BLaER1 (cell line): ENCODE data around the gene RC3H1.
"Not testable (repeated sequence)": the region's sequence is repeated elsewhere in the genome, so short reads cannot be mapped to it uniquely, and the experiment has no call there.

ENCODE experiments used
- H3K27ac ChIP-seq: shearing (Covaris generic); formaldehyde crosslinking; 2 replicates; pipeline ENCODE4 v1.8.1; 2022
- H3K27me3 ChIP-seq: shearing (Covaris generic); formaldehyde crosslinking; 2 replicates; pipeline ENCODE4 v1.8.1; 2022
- H3K36me3 ChIP-seq: shearing (Covaris generic); formaldehyde crosslinking; 2 replicates; pipeline ENCODE4 v1.8.1; 2022
- H3K4me1 ChIP-seq: shearing (Covaris generic); formaldehyde crosslinking; 2 replicates; pipeline ENCODE4 v1.8.1; 2022
- H3K4me2 ChIP-seq: shearing (Covaris generic); formaldehyde crosslinking; 2 replicates; pipeline ENCODE4 v1.8.1; 2022
- H3K4me3 ChIP-seq: shearing (Covaris generic); formaldehyde crosslinking; 2 replicates; pipeline ENCODE4 v1.8.1; 2022
- H3K9ac ChIP-seq: shearing (Covaris generic); formaldehyde crosslinking; 2 replicates; pipeline ENCODE4 v1.8.1; 2022
- H3K9me3 ChIP-seq: shearing (Covaris generic); formaldehyde crosslinking; 2 replicates; pipeline ENCODE4 v1.8.1; 2022
- H4K20me1 ChIP-seq: shearing (Covaris generic); formaldehyde crosslinking; 2 replicates; pipeline ENCODE4 v1.8.1; 2022
- Cebpa-rat ChIP-seq: shearing (Covaris generic); IDR thresholded peaks from 2 replicates; pipeline ENCODE4 v1.8.1; 2022

The RC3H1 gene

DNA sequence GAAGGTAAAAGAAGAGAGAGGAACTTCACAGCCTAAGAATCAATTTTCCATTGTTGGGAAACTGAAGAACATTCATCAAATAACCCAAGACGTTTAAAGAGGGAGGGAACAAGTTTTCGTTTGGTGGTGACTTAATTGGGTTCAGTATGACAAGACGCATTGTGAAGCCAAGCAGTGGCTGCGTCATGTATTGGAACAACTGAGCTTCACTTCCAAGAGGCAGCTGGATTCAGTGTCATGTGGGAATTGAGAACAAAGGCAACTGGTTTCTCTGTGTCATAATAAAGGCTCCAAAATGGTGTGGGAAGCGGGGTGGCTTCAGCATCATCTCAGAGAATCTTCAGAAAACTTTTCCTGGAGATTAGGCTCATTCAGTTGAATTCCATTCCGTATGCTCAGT lies 29.8 kb upstream of the RC3H1 start:
- Histone ChIP-seq H3K4me2 (no peak overlapping the region), H4K20me1 (no peaks in the 10 kb centered on the region), H3K4me3 (no peak overlapping the region), H3K9me3 (peaks cover 20% of the 10 kb centered on the region), H3K27ac (no peak overlapping the region), H3K36me3 (no peaks in the 10 kb centered on the region), H3K4me1 (no peaks in the 10 kb centered on the region), H3K9ac (no peak overlapping the region), H3K27me3 (no peaks in the 10 kb centered on the region)
- TF ChIP-seq Cebpa-rat: no peak

DNA sequence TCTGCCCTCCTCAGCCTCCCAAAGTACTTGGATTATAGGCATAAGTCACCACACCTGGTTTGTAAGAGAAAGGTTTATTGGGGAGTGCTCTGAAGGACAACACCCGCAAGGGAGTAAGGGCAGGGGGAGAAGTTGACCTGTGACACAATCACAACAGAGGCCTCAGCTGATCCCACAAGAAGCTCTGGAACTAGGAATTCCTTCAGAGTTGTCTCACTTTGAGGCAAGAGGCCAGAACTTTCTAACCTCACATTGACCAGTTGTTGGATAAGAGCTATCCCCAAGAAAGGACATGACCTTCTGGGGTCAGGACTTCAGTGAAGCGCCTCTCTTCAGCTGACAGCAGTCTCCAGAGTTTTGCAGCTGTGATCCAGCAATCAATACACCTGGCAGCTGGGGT lies 27.4 kb upstream of the RC3H1 start:
- H3K9ac ChIP-seq: no peak overlapping the region
- H3K27ac ChIP-seq: no peak overlapping the region
- H3K27me3 ChIP-seq: no peaks in the 10 kb centered on the region
- H3K9me3 ChIP-seq: no peaks in the 10 kb centered on the region
- H3K4me3 ChIP-seq: no peak overlapping the region
- no peak for TF ChIP-seq Cebpa-rat
- no peak overlapping the region for H3K4me2 ChIP-seq
- no peaks in the 10 kb centered on the region for H4K20me1 ChIP-seq
- H3K36me3 ChIP-seq: no peaks in the 10 kb centered on the region
- H3K4me1 ChIP-seq: no peaks in the 10 kb centered on the region

DNA sequence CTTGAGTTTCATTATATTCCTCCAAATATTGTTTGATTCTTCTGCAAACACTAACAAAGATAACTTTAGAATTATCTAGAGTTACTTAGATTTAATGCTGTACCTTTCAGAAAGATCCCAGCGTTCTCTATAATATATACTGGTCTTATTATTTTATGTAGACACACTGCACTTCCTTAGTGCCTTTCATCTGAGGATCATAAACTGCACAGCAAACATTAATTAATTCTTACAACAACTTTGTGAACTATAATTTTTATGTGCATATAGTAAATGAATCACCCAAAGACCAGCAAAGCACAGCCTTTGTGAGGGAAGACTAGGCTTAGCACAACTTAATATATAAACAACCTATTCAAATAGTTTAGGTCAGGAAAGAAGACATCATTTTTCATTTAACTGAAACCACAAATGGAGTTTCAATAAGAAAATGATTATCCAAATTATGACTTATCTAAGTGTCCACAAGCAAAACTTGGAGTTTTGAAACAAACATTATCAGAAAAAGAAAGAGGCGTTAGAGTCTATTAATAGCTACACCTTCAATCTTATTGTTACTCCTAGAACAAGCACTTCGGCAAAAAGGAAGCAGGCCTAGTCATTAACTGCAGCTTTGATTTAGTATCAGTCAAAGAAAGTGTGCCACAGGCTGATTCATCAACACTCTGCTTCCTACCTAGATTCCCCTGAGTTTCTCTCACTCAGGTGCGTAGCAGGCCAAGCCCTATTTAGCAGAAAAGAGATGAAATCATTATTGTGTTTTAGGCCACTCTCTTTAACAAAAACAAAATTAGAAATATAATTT lies 22.5 kb upstream of the RC3H1 start:
- no peak for TF ChIP-seq Cebpa-rat
- no peaks in the 10 kb centered on the region for H3K9me3 ChIP-seq
- H3K4me3 ChIP-seq: no peak overlapping the region
- no peak overlapping the region for H3K27ac ChIP-seq
- no peaks in the 10 kb centered on the region for H3K36me3 ChIP-seq
- H3K27me3 ChIP-seq: no peaks in the 10 kb centered on the region
- no peak overlapping the region for H3K9ac ChIP-seq
- no peak overlapping the region for H3K4me2 ChIP-seq
- H3K4me1 ChIP-seq: no peaks in the 10 kb centered on the region
- no peaks in the 10 kb centered on the region for H4K20me1 ChIP-seq

DNA sequence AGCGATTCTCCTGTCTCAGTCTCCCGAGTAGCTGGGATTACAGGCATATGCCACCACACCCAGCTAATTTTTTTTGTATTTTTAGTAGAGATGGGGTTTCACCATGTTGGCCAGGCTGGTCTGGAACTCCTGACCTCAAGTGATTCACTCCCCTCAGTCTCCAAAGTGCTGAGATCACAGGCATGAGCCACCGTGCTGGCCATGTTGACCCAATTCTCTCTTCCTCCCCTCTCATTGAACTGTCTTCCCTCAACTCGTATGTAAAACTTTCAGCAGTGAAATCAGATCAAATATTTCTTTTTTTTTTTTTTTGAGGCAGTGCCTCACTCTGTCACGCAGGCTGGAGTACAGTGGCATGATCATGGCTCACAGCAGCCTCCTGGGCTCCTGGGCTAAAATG lies 20.4 kb upstream of the RC3H1 start:
- not testable (repeated sequence) for H3K36me3 ChIP-seq, H3K4me1 ChIP-seq, H3K27me3 ChIP-seq, H3K9ac ChIP-seq, H3K4me3 ChIP-seq, H3K27ac ChIP-seq, H3K4me2 ChIP-seq, H4K20me1 ChIP-seq, H3K9me3 ChIP-seq

DNA sequence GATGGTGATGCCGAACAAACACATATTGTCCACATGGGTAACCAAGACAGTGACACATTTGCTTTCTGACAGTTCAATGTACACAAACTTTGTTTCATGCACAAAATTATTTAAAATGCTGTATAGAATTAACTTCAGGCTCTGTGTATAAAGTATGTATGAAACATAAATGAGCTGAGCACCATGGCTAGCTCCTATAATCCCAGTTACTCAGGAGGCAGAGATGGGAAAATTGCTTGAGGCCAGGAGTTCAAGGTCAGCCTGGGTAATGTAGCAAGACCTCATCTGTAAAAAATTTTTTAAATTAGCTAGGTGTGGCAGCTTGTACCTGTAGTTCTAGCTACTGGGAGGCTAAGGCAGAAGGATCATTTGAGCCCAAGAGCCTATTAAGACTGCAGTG lies 19.2 kb upstream of the RC3H1 start:
- no peak for TF ChIP-seq Cebpa-rat
- Histone ChIP-seq H3K4me2 (no peak overlapping the region), H3K4me3 (no peak overlapping the region), H3K4me1 (no peaks in the 10 kb centered on the region), H3K27ac (no peak overlapping the region), H4K20me1 (no peaks in the 10 kb centered on the region), H3K9me3 (no peaks in the 10 kb centered on the region), H3K27me3 (no peaks in the 10 kb centered on the region), H3K36me3 (no peaks in the 10 kb centered on the region), H3K9ac (no peak overlapping the region)

DNA sequence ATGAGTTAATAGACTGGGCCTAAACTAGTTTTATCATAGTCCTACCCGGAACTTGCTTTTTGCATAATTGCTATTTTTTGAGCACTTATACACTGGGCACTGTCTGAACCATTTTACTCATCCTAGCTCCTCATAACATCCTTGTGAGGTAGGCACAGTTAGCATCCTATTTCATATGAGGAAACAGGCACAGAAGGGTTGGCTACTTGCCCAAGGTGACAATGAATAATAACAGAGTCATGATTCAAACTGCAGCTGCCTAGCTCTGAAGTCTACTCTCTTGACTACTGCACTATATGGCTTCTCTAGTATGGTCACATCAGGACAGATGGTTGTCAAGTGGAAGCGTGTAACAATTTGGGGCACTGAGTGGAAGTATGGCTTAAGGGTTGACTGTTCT lies 18.2 kb upstream of the RC3H1 start:
- Histone ChIP-seq H3K9me3 (no peaks in the 10 kb centered on the region), H3K4me3 (no peak overlapping the region), H3K36me3 (no peaks in the 10 kb centered on the region), H3K27ac (no peak overlapping the region), H3K27me3 (no peaks in the 10 kb centered on the region), H3K4me1 (no peaks in the 10 kb centered on the region), H4K20me1 (no peaks in the 10 kb centered on the region), H3K9ac (no peak overlapping the region), H3K4me2 (no peak overlapping the region)
- TF ChIP-seq Cebpa-rat: no peak

DNA sequence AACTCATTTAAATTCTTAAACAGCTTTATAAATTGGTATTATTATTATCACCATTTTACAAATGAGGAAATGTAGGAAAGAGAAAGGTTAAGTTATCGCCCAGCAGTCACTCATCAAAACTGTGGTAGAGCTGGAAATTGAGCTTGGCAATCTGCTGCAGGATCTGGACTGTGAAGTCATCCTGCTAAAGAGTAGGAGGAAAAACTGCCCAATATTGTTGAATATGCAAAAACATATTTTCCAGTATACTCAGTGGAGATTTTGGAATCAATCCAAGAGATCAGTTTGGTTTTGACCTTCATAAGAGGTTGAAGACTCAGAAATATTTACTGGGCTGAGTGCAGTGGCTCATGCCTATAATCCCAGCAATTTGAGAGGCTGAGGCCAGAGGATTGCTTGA lies 16.9 kb upstream of the RC3H1 start:
- Histone ChIP-seq H3K9ac (no peak overlapping the region), H3K4me2 (no peak overlapping the region), H3K27me3 (no peaks in the 10 kb centered on the region), H3K4me3 (no peak overlapping the region), H3K9me3 (no peaks in the 10 kb centered on the region), H3K27ac (no peak overlapping the region), H3K36me3 (no peaks in the 10 kb centered on the region), H3K4me1 (no peaks in the 10 kb centered on the region), H4K20me1 (no peaks in the 10 kb centered on the region)
- no peak for TF ChIP-seq Cebpa-rat

DNA sequence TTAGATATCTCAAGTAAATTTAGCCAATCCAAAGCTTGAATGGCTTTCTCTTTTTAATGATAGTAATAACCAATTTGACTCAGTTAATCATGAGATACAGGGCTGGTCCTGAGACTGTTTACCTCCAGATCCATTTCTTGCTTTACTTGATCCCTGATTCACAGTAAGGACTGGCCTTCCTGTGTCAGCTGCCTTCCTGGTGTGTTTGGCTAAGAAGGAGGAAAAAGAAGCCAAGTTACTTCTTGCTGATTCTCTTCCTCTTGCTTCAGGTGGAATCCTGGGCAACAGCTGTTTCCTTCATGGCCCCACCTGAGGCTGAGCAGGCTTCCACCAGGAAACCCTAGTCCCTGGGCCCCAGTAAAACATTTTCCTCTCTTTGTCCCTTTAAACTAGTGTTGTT lies 14.6 kb upstream of the RC3H1 start:
- Histone ChIP-seq H3K27ac (no peak overlapping the region), H3K36me3 (no peaks in the 10 kb centered on the region), H3K4me1 (no peaks in the 10 kb centered on the region), H3K4me2 (no peak overlapping the region), H3K4me3 (no peak overlapping the region), H3K9ac (no peak overlapping the region), H4K20me1 (no peaks in the 10 kb centered on the region), H3K9me3 (no peaks in the 10 kb centered on the region), H3K27me3 (no peaks in the 10 kb centered on the region)
- TF ChIP-seq Cebpa-rat: no peak

DNA sequence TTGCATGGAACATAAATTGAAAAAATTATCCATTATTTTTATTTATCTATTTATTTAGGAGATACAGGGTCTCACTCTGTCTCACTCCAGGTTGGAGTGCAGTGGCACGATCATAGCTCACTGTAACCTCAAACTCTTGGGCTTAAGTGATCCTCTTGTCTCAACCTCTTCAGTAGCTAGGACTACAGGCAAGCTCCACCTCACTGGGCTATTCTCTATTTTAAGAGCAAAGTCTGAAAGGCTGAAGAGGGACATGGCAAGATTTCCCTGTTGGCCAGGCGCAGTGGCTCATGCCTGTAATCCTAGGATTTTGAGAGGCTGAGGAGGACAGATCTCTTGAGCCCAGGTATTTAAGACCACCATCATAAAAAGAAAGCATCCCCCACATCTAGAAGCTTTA lies 14.0 kb upstream of the RC3H1 start:
- Histone ChIP-seq H4K20me1 (no peaks in the 10 kb centered on the region), H3K27ac (no peak overlapping the region), H3K4me3 (no peak overlapping the region), H3K27me3 (no peaks in the 10 kb centered on the region), H3K9ac (no peak overlapping the region), H3K36me3 (no peaks in the 10 kb centered on the region), H3K4me1 (no peaks in the 10 kb centered on the region), H3K9me3 (no peaks in the 10 kb centered on the region), H3K4me2 (no peak overlapping the region)
- TF ChIP-seq Cebpa-rat: no peak

DNA sequence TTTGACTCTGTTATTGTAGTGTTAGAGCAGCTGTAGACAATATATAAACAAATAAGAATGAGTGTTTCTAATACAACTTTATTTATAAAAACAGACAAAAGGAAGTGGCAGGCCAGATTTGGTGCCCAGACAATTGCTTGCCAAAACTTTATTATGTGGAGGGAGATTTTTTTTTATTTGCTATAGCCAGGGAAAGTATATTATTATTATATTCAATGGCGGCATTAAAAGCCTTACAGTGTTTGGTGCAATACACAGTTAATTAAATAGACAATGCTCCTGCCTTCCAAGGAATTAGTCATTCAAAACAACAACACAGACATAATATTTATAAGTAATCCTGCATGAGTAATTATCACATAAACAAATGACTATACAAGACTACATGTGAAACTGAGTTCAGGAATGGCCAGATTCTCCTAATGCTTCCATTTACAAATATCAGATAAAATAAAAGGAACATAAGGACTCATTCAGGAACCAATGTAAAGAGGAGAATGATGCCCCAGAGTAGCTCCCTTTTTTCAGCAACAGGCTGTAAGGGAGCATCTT lies 10.6 kb upstream of the RC3H1 start:
- no peak overlapping the region for H3K27ac ChIP-seq
- no peaks in the 10 kb centered on the region for H3K36me3 ChIP-seq
- H3K4me1 ChIP-seq: no peaks in the 10 kb centered on the region
- no peak overlapping the region for H3K4me2 ChIP-seq
- H4K20me1 ChIP-seq: no peaks in the 10 kb centered on the region
- no peaks in the 10 kb centered on the region for H3K27me3 ChIP-seq
- TF ChIP-seq Cebpa-rat: no peak
- H3K9ac ChIP-seq: no peak overlapping the region
- H3K9me3 ChIP-seq: no peaks in the 10 kb centered on the region
- no peak overlapping the region for H3K4me3 ChIP-seq

DNA sequence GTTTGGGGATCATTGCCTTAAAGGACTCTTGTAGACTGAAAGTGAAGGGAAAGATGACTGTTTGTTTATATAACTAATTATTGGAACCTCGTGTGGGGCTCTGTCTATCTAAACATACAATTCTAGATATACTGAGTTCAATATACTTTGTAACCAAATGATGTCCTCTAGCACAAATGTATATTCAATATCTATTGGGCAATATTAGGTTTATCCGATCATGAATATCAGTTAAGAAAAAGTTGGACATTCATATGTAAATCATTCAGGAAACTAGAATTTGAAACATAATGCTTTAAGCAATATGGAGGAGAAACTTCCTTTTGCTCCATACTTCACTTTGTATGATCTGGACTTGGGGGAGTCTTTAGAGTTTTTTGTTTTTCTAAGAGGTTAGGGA lies 8.9 kb upstream of the RC3H1 start:
- TF ChIP-seq Cebpa-rat: no peak
- H4K20me1 ChIP-seq: no peaks in the 10 kb centered on the region
- no peak overlapping the region for H3K27ac ChIP-seq
- H3K4me2 ChIP-seq: no peak overlapping the region
- H3K9me3 ChIP-seq: no peaks in the 10 kb centered on the region
- no peak overlapping the region for H3K4me3 ChIP-seq
- no peaks in the 10 kb centered on the region for H3K27me3 ChIP-seq
- no peak overlapping the region for H3K9ac ChIP-seq
- H3K36me3 ChIP-seq: no peaks in the 10 kb centered on the region
- H3K4me1 ChIP-seq: no peaks in the 10 kb centered on the region
